GM18505 (cell line): ENCODE measurements around the gene CDC6.

ENCODE experiments used
- ATAC-seq: cut with Tn5 transposase; IDR thresholded peaks from one replicate; pipeline ENCODE4 v1.9.1; 2021; ENCODE audit not compliant: unreplicated experiment
- POLR2A ChIP-seq: IDR thresholded peaks from 4 replicates; pipeline ENCODE4 v1.6.1; 2011; ENCODE audit warnings: borderline replicate concordance; ENCODE audit not compliant: insufficient read depth, insufficient read length; ENCODE audit errors: extremely low read depth

Gene CDC6

GRCh38 chr17:40310882-40311391 lies 23.3 kb downstream of the CDC6 start:
- TF ChIP-seq POLR2A = no peak
- ATAC-seq = no peak

- no peak for TF ChIP-seq POLR2A
- ATAC-seq = no peak
Measured at GRCh38 chr17:40311575-40311974, 23.9 kb downstream of the CDC6 start.

GRCh38 chr17:40312131-40312731 lies 24.6 kb downstream of the CDC6 start:
- ATAC-seq = no peak
- no peak for TF ChIP-seq POLR2A

GRCh38 chr17:40312893-40313667 lies 25.4 kb downstream of the CDC6 start:
- TF ChIP-seq POLR2A = no peak
- no peak for ATAC-seq

- ATAC-seq = no peak
- no peak for TF ChIP-seq POLR2A
Measured at GRCh38 chr17:40313668-40314583, 26.2 kb downstream of the CDC6 start.

- no peak for ATAC-seq
- no peak for TF ChIP-seq POLR2A
Measured at GRCh38 chr17:40314584-40314956, 26.9 kb downstream of the CDC6 start.

GRCh38 chr17:40315206-40315605 lies 27.5 kb downstream of the CDC6 start:
- no peak for TF ChIP-seq POLR2A
- ATAC-seq = no peak

GRCh38 chr17:40315678-40316570 lies 28.2 kb downstream of the CDC6 start:
- no peak for ATAC-seq
- no peak for TF ChIP-seq POLR2A

GRCh38 chr17:40316571-40317344 lies 29.1 kb downstream of the CDC6 start:
- no peak for ATAC-seq
- no peak for TF ChIP-seq POLR2A

GRCh38 chr17:40317345-40317873 lies 29.7 kb downstream of the CDC6 start:
- TF ChIP-seq POLR2A = no peak
- ATAC-seq = no peak
